Osteoblast (primary cell): ENCODE data around the gene ANKRD28. TPM values are rescaled to one million over a fixed set of nuclear protein-coding genes. Genes with fewer than 3 reads are reported as not detected.
A peak's percentile ranks its signal among the peaks of the same experiment; 100 is the strongest.

Experiments
- DNase-seq: peaks from one replicate; pipeline ENCODE4 v3.0.0; 2011; ENCODE audit warnings: low spot score, mixed read lengths; ENCODE audit not compliant: insufficient read length; ENCODE audit errors: missing footprints
- H2AFZ ChIP-seq: 2 replicates; pipeline ENCODE4 v1.6.0; 2011; ENCODE audit warnings: mild to moderate bottlenecking, low read length
- H3K27ac ChIP-seq: 2 replicates; pipeline ENCODE4 v1.5.1; 2011; ENCODE audit warnings: mild to moderate bottlenecking, low read depth, low read length, moderate library complexity
- H3K27me3 ChIP-seq: 2 replicates; pipeline ENCODE4 v1.6.0; 2012; ENCODE audit warnings: mild to moderate bottlenecking, control low read depth, inconsistent platforms, low read length, moderate library complexity; ENCODE audit not compliant: insufficient read depth
- H3K36me3 ChIP-seq: 2 replicates; pipeline ENCODE4 v1.5.1; 2011; ENCODE audit warnings: mild to moderate bottlenecking, low read length, control low read depth, moderate library complexity; ENCODE audit not compliant: insufficient read depth
- H3K4me1 ChIP-seq: 2 replicates; pipeline ENCODE4 v1.5.1; 2011; ENCODE audit warnings: mild to moderate bottlenecking, low read length, control low read depth, moderate library complexity; ENCODE audit not compliant: insufficient read depth
- H3K4me2 ChIP-seq: 2 replicates; pipeline ENCODE4 v1.6.0; 2011; ENCODE audit warnings: mild to moderate bottlenecking, low read length; ENCODE audit not compliant: insufficient read depth
- H3K4me3 ChIP-seq: fragments of 200-600 bp; sonication (generic); 3 replicates; pipeline ENCODE4 v1.5.1; 2012; ENCODE audit warnings: mild to moderate bottlenecking, low read length, inconsistent platforms; ENCODE audit not compliant: insufficient read depth
- H3K79me2 ChIP-seq: 2 replicates; pipeline ENCODE4 v1.6.0; 2012; ENCODE audit warnings: mild to moderate bottlenecking, low read length, control low read depth, inconsistent platforms; ENCODE audit not compliant: insufficient read depth
- H3K9me3 ChIP-seq: 2 replicates; pipeline ENCODE4 v1.5.1; 2011; ENCODE audit warnings: low read depth, low read length, control low read depth
- H4K20me1 ChIP-seq: 2 replicates; pipeline ENCODE4 v1.6.0; 2012; ENCODE audit warnings: mild to moderate bottlenecking, low read length, control low read depth; ENCODE audit not compliant: insufficient read depth
- CTCF ChIP-seq: IDR thresholded peaks from 2 replicates; pipeline ENCODE4 v1.5.1; 2011; ENCODE audit warnings: mild to moderate bottlenecking, low read depth, low read length, moderate library complexity; ENCODE audit errors: extremely low read depth
- total RNA-seq: library from RNA; depleted of rRNA; stranded (reverse); fragments of >200 nt; gene quantifications from 2 replicates; pipeline ENCODE4 v1.2.3, GENCODE V29; 2012

The ANKRD28 gene
- total RNA-seq, 1 donor, result 223 TPM

DNA sequence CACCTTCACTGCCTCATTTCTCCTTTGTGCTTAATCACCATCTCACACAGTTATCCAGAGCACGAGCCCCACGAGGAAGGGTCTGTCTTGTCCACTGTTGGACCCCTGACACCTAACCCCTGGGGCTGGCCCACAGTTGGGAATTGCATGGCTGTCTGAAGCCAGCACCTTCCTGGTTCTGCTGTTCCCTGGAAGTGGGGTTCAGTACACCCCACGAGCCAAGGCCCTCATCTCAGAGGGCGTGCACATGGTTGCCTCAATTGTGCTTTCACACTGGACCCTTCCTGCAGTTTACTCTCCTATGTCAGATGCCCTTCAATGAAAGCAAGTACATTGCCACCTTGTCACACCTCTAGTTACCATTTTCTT lies 165.6 kb downstream of the ANKRD28 start:
- peak overlapping the region; percentile 94 for H3K27ac ChIP-seq
- no peak overlapping the region for H2AFZ ChIP-seq
- H3K4me1 ChIP-seq, result peaks cover 57% of the 10 kb centered on the region

GRCh38 chr3:15631426-15632211 lies 166.2 kb downstream of the ANKRD28 start:
- peaks cover 51% of the 10 kb centered on the region for H3K4me1 ChIP-seq
- peak; percentile 13 for DNase-seq
- H3K9me3 ChIP-seq, result no peaks in the 10 kb centered on the region
- peak overlapping the region; percentile 84 for H3K4me2 ChIP-seq
- peak overlapping the region; percentile 40 for H2AFZ ChIP-seq
- H3K27me3 ChIP-seq, result no peaks in the 10 kb centered on the region
- TF ChIP-seq CTCF, result no peak
- no peaks in the 10 kb centered on the region for H4K20me1 ChIP-seq
- peak overlapping the region; percentile 94 for H3K27ac ChIP-seq
- no peak overlapping the region for H3K4me3 ChIP-seq
- no peaks in the 10 kb centered on the region for H3K36me3 ChIP-seq
- peaks cover 5% of the 10 kb centered on the region for H3K79me2 ChIP-seq

More for the DNA sequence above, 165.6 kb downstream of the ANKRD28 start:
- Histone ChIP-seq H3K9me3 (no peaks in the 10 kb centered on the region), H4K20me1 (no peaks in the 10 kb centered on the region), H3K4me3 (no peak overlapping the region), H3K79me2 (peaks cover 5% of the 10 kb centered on the region), H3K27me3 (no peaks in the 10 kb centered on the region), H3K4me2 (no peak overlapping the region), H3K36me3 (no peaks in the 10 kb centered on the region)
- no peak for TF ChIP-seq CTCF
- DNase-seq, result no peak

DNA sequence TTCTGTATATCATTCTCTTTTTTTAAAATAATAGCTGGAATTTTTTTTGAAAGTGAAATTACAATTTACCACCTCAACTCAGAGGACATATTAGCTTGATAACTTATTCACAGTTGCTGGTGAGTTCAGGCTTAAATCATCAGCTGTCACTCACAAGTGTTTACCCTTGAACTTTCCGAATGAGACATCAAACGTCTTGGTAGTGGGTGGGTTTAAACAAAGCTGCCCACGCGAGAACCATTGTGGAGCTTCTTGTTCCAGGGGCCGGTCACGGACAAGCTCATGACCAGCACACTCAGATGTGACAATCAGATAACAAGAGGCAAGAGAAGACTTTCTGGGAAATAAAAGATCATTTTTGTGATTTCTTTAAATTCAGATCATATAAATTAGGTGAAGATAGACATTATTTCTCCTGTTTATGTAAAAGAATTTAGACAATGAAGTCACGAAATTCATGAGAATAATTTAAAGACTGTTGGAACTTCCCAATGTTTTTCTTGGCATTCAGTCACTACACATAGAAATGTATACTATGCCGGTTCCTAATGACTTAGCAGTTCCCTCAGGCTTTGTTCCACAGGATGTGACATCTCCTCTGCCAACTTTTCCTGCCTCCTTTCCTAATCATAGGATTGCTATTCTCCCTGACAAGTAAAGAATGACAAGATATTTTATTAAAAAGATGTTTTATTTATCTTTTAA lies 167.0 kb downstream of the ANKRD28 start:
- Histone ChIP-seq H3K27ac (peak overlapping the region; percentile 94), H3K4me3 (peak overlapping the region; percentile 64), H3K27me3 (no peaks in the 10 kb centered on the region), H3K4me1 (peaks cover 44% of the 10 kb centered on the region), H3K36me3 (no peaks in the 10 kb centered on the region), H2AFZ (peak overlapping the region; percentile 84), H3K4me2 (peak overlapping the region; percentile 84), H4K20me1 (no peaks in the 10 kb centered on the region), H3K9me3 (no peaks in the 10 kb centered on the region), H3K79me2 (peaks cover 5% of the 10 kb centered on the region)
- DNase-seq, result peak; percentile 80
- TF ChIP-seq CTCF, result no peak

DNA sequence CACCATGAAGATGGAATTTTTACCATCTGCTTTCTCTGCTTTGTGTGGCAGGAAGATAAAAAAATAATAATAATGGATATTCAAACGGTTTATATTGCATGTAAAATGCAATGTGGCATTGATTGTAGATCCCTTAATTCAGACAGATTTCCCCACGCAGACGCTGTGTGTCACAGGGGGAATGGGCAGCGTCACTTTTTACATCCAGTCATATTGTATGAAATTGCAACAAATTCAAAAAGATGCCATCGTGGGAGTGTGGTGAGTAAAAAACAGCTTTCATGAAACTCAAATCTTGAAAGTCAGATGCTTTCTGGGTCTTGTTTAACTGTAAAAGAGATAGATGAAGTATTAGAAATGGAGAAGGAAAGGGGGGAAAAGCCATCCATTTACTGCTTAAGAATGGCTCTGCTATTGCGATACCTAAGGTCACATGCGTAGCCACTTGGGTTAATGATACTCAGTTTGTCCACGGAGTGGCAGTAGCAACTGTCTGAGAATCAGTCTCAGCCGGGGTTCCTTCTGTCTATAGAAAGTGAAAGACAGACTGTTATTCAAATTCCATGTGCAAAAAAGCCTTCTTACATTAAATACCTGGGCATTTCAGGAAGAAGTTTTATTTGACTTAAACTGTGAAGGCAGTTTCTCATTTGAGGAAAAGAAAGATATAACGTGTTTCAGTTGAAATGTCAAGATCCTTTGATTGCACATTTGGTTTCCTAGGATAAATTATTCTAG lies 167.8 kb downstream of the ANKRD28 start:
- Histone ChIP-seq H3K4me3 (peak overlapping the region; percentile 64), H3K4me1 (peaks cover 36% of the 10 kb centered on the region), H3K79me2 (peaks cover 5% of the 10 kb centered on the region), H3K4me2 (peak overlapping the region; percentile 84), H2AFZ (peak overlapping the region; percentile 84), H3K27me3 (no peaks in the 10 kb centered on the region), H3K27ac (peak overlapping the region; percentile 94), H3K9me3 (no peaks in the 10 kb centered on the region), H3K36me3 (no peaks in the 10 kb centered on the region), H4K20me1 (no peaks in the 10 kb centered on the region)
- peak; percentile 67 for DNase-seq
- peak; percentile 84 for TF ChIP-seq CTCF
